IMR-90 (cell line): ENCODE results near the gene KRT8. TPM values are rescaled to one million over a fixed set of nuclear protein-coding genes. Genes with fewer than 3 reads are reported as not detected.
A peak's percentile ranks its signal among the peaks of the same experiment; 100 is the strongest.

Experiments
- ATAC-seq: fragments of 200-7000 bp; cut with Tn5 transposase; 2 replicates; pipeline ENCODE4 v1.9.1; 2020; ENCODE audit warnings: low read depth, mild to moderate bottlenecking, moderate library complexity
- BruUV-seq: library from RNA; stranded (reverse); fragments of 400-500 nt; replicated peaks from 2 replicates; lab custom pipeline; 2021; lab: Mats Ljungman, UMichigan
- CTCF ChIA-PET: fragments of 300-600 bp; formaldehyde crosslinking; extraction: SDS; loops from one replicate; lab custom pipeline; 2021; ENCODE audit warnings: antibody characterized with exemption; lab: Yijun Ruan, JAX
- POLR2A ChIA-PET: fragments of 300-600 bp; sonication (Branson Sonifier 250); formaldehyde crosslinking; loops from one replicate; lab custom pipeline; 2022; ENCODE audit warnings: antibody characterized with exemption; ENCODE audit not compliant: unreplicated experiment; lab: Charles Lee
- DNase-seq: peaks from one replicate; pipeline ENCODE4 v3.0.0; 2013
- H2AFZ ChIP-seq: replicated peaks from 2 replicates; pipeline ENCODE3; 2013; ENCODE audit warnings: low read length, mild to moderate bottlenecking; ENCODE audit not compliant: poor library complexity
- H2AK5ac ChIP-seq: 2 replicates; pipeline ENCODE4 v1.6.1; 2013; ENCODE audit warnings: low read depth, low read length, inconsistent platforms
- H2AK9ac ChIP-seq: replicated peaks from 2 replicates; pipeline ENCODE3; 2013; ENCODE audit warnings: mild to moderate bottlenecking, low read depth, low read length, moderate library complexity; ENCODE audit not compliant: poor library complexity
- H2BK120ac ChIP-seq: 2 replicates; pipeline ENCODE4 v1.6.1; 2013; ENCODE audit warnings: low read depth, low read length, inconsistent platforms
- H2BK15ac ChIP-seq: 3 replicates; pipeline ENCODE4 v1.6.1; 2013; ENCODE audit warnings: low read depth, low read length, inconsistent platforms
- H2BK20ac ChIP-seq: 2 replicates; pipeline ENCODE4 v1.6.1; 2013; ENCODE audit warnings: low read depth, mild to moderate bottlenecking, inconsistent platforms, low read length, moderate library complexity
- H2BK5ac ChIP-seq: 2 replicates; pipeline ENCODE4 v1.6.1; 2013; ENCODE audit warnings: mild to moderate bottlenecking, low read depth, low read length, inconsistent platforms; ENCODE audit not compliant: poor library complexity, severe bottlenecking
- H3K14ac ChIP-seq: replicated peaks from 2 replicates; pipeline ENCODE4 v1.6.1; 2013; ENCODE audit warnings: low read depth, low read length, inconsistent platforms
- H3K18ac ChIP-seq: 2 replicates; pipeline ENCODE4 v1.6.1; 2013; ENCODE audit warnings: low read depth, low read length, control low read depth
- H3K23ac ChIP-seq: 2 replicates; pipeline ENCODE4 v1.6.1; 2013; ENCODE audit warnings: low read depth, low read length, inconsistent platforms
- H3K27ac ChIP-seq: 2 replicates; pipeline ENCODE4 v1.5.1; 2013; ENCODE audit warnings: mild to moderate bottlenecking, control low read depth, low read length; ENCODE audit not compliant: insufficient read depth
- H3K27me3 ChIP-seq: 2 replicates; pipeline ENCODE4 v1.6.1; 2013; ENCODE audit warnings: low read length; ENCODE audit not compliant: control insufficient read depth, insufficient read depth
- H3K36me3 ChIP-seq: 2 replicates; pipeline ENCODE4 v1.6.1; 2013; ENCODE audit warnings: low read length, mixed read lengths; ENCODE audit not compliant: control insufficient read depth, insufficient read depth
- H3K4ac ChIP-seq: 2 replicates; pipeline ENCODE4 v1.6.1; 2013; ENCODE audit warnings: low read depth, low read length, inconsistent platforms
- H3K4me1 ChIP-seq: 2 replicates; pipeline ENCODE4 v1.6.1; 2013; ENCODE audit warnings: low read length, mixed read lengths; ENCODE audit not compliant: control insufficient read depth, insufficient read depth
- H3K4me2 ChIP-seq: 2 replicates; pipeline ENCODE4 v1.6.1; 2013; ENCODE audit warnings: low read depth, mild to moderate bottlenecking, control low read depth, low read length, moderate library complexity
- H3K4me3 ChIP-seq: 2 replicates; pipeline ENCODE4 v1.5.1; 2013; ENCODE audit warnings: low read depth, mild to moderate bottlenecking, control low read depth, low read length, moderate library complexity; ENCODE audit not compliant: insufficient read depth
- H3K56ac ChIP-seq: 2 replicates; pipeline ENCODE4 v1.6.1; 2013; ENCODE audit warnings: low read length, inconsistent platforms; ENCODE audit not compliant: insufficient read depth; ENCODE audit errors: extremely low read depth
- H3K79me1 ChIP-seq, 2 experiments: 2 replicates each; pipeline ENCODE4 v1.6.1; 2013; ENCODE audit warnings: low read length in 2 of 2, inconsistent platforms in 1 of 2, low read depth in 1 of 2
- H3K9ac ChIP-seq: 2 replicates; pipeline ENCODE4 v1.6.1; 2013; ENCODE audit warnings: low read depth, low read length, control low read depth
- H3K9me1 ChIP-seq: 2 replicates; pipeline ENCODE4 v1.6.1; 2013; ENCODE audit warnings: low read length, inconsistent platforms; ENCODE audit not compliant: insufficient read depth
- H3K9me3 ChIP-seq: 2 replicates; pipeline ENCODE4 v1.6.1; 2013; ENCODE audit warnings: low read length; ENCODE audit not compliant: control insufficient read depth, insufficient read depth
- H4K20me1 ChIP-seq: 2 replicates; pipeline ENCODE4 v1.6.1; 2013; ENCODE audit warnings: low read length, inconsistent platforms; ENCODE audit not compliant: insufficient read depth
- H4K5ac ChIP-seq: 2 replicates; pipeline ENCODE4 v1.6.1; 2013; ENCODE audit warnings: mild to moderate bottlenecking, low read depth, low read length, control low read depth
- H4K8ac ChIP-seq, 2 experiments: 2 replicates each; pipeline ENCODE4 v1.6.1; 2013; ENCODE audit warnings: low read depth in 2 of 2, low read length in 2 of 2, control low read depth in 1 of 2, inconsistent platforms in 1 of 2
- H4K91ac ChIP-seq: 2 replicates; pipeline ENCODE4 v1.6.1; 2013; ENCODE audit warnings: low read depth, low read length, inconsistent platforms; ENCODE audit not compliant: insufficient read depth
- BHLHE40 ChIP-seq: fragments of 150-350 bp; IDR thresholded peaks from 2 replicates; pipeline ENCODE4 v1.6.1; 2016; ENCODE audit warnings: mild to moderate bottlenecking, low read depth, low read length
- CEBPB ChIP-seq: IDR thresholded peaks from 2 replicates; pipeline ENCODE4 v1.6.1; 2012; ENCODE audit warnings: low read depth, low read length, improper control_type of control experiment
- CHD1 ChIP-seq: IDR thresholded peaks from 2 replicates; pipeline ENCODE4 v1.6.1; 2012; ENCODE audit warnings: low read depth, low read length, improper control_type of control experiment
- FOS ChIP-seq: fragments of 150-350 bp; IDR thresholded peaks from 2 replicates; pipeline ENCODE4 v1.6.1; 2016; ENCODE audit warnings: low read depth, low read length
- MAFK ChIP-seq: IDR thresholded peaks from 2 replicates; pipeline ENCODE4 v1.6.1; 2012; ENCODE audit warnings: low read depth, low read length, improper control_type of control experiment
- MAZ ChIP-seq: IDR thresholded peaks from 2 replicates; pipeline ENCODE4 v1.6.1; 2012; ENCODE audit warnings: low read depth, mild to moderate bottlenecking, low read length, improper control_type of control experiment, moderate library complexity, borderline replicate concordance
- MXI1 ChIP-seq: IDR thresholded peaks from 2 replicates; pipeline ENCODE4 v1.6.1; 2012; ENCODE audit warnings: low read depth, mild to moderate bottlenecking, low read length, moderate library complexity, borderline replicate concordance
- NFE2L2 ChIP-seq: fragments of 150-350 bp; IDR thresholded peaks from 2 replicates; pipeline ENCODE4 v1.6.1; 2016; ENCODE audit warnings: low read depth, mild to moderate bottlenecking, low read length
- POLR2A ChIP-seq: IDR thresholded peaks from 2 replicates; pipeline ENCODE4 v1.6.1; 2012; ENCODE audit warnings: mild to moderate bottlenecking, low read depth, low read length
- RAD21 ChIP-seq: IDR thresholded peaks from 2 replicates; pipeline ENCODE4 v1.6.1; 2012; ENCODE audit warnings: low read length, improper control_type of control experiment
- RCOR1 ChIP-seq: IDR thresholded peaks from 2 replicates; pipeline ENCODE4 v1.6.1; 2012; ENCODE audit warnings: mild to moderate bottlenecking, low read length, improper control_type of control experiment; ENCODE audit not compliant: insufficient replicate concordance
- RFX5 ChIP-seq: IDR thresholded peaks from 2 replicates; pipeline ENCODE4 v1.8.0; 2012; ENCODE audit warnings: low read depth, mild to moderate bottlenecking, low read length, moderate library complexity
- SMC3 ChIP-seq: fragments of 150-350 bp; IDR thresholded peaks from 2 replicates; pipeline ENCODE4 v1.6.1; 2016; ENCODE audit warnings: low read depth, mild to moderate bottlenecking, antibody characterized with exemption, low read length, moderate library complexity
- WGBS, 2 experiments: methylation state at CpG; one replicate each; pipeline versions ENCODE4 v1.1.5 to v1.1.7; 2013; ENCODE audit warnings: missing lambda C conversion rate in 2 of 2; ENCODE audit not compliant: insufficient read length in 1 of 2; ENCODE audit errors: extremely low coverage in 2 of 2; 5-methylcytosine and 5-hydroxymethylcytosine counted together
- dilution Hi-C: fragments of 300-500 bp; cut with HindIII; formaldehyde crosslinking; loops from one replicate; pipeline ENCODE4 v1.14.3; 2018; ENCODE audit warnings: low sequenced_read_pairs; ENCODE audit not compliant: unreplicated experiment
- in situ Hi-C: fragments of 300-500 bp; cut with MboI; formaldehyde crosslinking; loops from 3 replicates; pipeline ENCODE4 v1.14.3; 2019; ENCODE audit warnings: low sequenced_read_pairs, inconsistent platforms, mixed read lengths
- intact Hi-C: fragments of 100-400 bp; cut with micrococcal nuclease; formaldehyde crosslinking; loops from 2 replicates; pipeline ENCODE4 v1.10.0; 2022
- polyA plus RNA-seq, 3 experiments: library from polyadenylated mRNA; depleted of rRNA; stranded (reverse); fragments of >200 nt; gene quantifications; 2 replicates each; pipeline ENCODE4 v1.2.3, GENCODE V29; 2012; ENCODE audit warnings: low replicate concordance in 1 of 3
- total RNA-seq: library from RNA; depleted of rRNA; stranded (reverse); fragments of >200 nt; gene quantifications from 2 replicates; pipeline ENCODE4 v1.2.3, GENCODE V29; 2012
- TF ChIP-seq, protein P1 (sequence below): fragments of 150-350 bp; IDR thresholded peaks from 2 replicates; pipeline ENCODE4 v1.6.1; 2016; ENCODE audit warnings: low read depth, mild to moderate bottlenecking, low read length, moderate library complexity, borderline replicate concordance
- TF ChIP-seq, protein P2 (sequence below): fragments of 150-350 bp; IDR thresholded peaks from 2 replicates; pipeline ENCODE4 v1.6.1; 2017; ENCODE audit warnings: mild to moderate bottlenecking, antibody characterized with exemption, low read length, low read depth

Gene KRT8
- total and polyA plus RNA-seq, 2 of the 4 experiments (the other 2 are of a cell fraction), result 10.9 to 39.3 TPM

DNA sequence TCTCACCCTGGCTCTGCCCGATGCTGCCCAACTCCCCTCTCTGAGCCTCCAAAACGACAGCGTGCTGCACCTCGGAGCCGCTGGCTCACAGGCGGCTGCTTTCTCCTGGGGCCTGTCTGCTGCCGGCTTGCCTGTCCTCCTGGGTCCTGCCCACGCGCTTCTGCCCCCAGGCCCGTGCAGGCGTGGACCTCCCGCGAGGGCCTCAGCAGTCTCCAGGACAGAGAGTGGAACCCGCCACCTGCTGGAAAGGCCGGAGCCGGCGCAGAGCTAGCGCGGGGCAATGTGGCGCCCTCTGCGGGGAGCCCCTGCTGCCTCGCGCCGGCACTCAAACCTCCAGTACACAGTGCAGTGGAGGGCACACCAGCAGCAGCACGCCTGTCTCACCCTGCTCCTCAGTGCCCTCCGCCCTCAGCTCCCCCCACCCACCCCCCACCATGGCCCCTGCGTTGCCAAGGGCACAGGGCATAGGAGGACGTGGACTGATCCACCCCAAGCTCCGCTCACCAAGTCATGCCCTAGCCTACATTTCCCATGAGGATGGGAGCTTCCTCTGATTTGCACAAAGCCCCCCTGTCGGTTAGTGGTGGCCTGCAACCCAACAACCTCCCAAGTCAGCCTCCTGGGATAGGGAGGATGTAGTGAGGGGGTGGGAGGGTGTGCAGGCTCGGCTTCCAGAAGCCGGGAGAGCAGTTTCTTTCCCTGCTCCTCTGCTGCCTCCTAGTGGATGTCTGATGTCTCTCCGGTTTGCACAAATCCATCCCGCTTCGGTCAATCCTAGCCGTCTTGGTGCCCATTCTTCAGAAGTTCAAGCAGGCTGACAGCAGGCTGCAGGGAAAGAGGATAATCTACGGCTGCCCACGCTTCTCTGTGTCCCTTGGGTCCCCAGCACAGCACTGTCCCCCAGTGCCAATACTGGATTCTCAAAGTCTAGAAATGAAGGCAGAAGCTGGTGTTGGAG, 25.2 kb downstream of the KRT8 start:
- Histone ChIP-seq H2AK9ac (peak overlapping the region; percentile 70), H3K23ac (peak overlapping the region; percentile 41; the same call in 1 of the 2 replicates), H2BK20ac (peak overlapping the region; percentile 31; the same call in 1 of the 2 replicates), H4K20me1 (no peaks in the 10 kb centered on the region), H3K4me3 (no peak overlapping the region), H3K9ac (no peak overlapping the region; the same call in 1 of the 2 replicates), H3K4me1 (peaks cover 3% of the 10 kb centered on the region), H3K9me3 (no peaks in the 10 kb centered on the region), H3K4me2 (peak overlapping the region; percentile 78), H3K36me3 (no peaks in the 10 kb centered on the region), H3K9me1 (peaks cover 10% of the 10 kb centered on the region; the same call in 1 of the 2 replicates), H3K4ac (peak overlapping the region; percentile 37; the same call in 1 of the 2 replicates), H3K56ac (no peak overlapping the region), H2BK5ac (no peak overlapping the region), H3K27ac (no peak overlapping the region), H2BK120ac (no peak overlapping the region), H3K79me1 (no peaks in the 10 kb centered on the region), H3K27me3 (no peaks in the 10 kb centered on the region), H3K18ac (no peak overlapping the region), H4K91ac (no peak overlapping the region), H2AFZ (peak overlapping the region; percentile 84), H4K5ac (no peak overlapping the region), H3K14ac (no peak overlapping the region), H2AK5ac (no peak overlapping the region), H2BK15ac (no peak overlapping the region), H4K8ac (peak overlapping the region; percentile 27 to 40; a peak in 2 of 4 replicates)
- POLR2A ChIA-PET, result no interaction called here
- no TSS peak for BruUV-seq
- ATAC-seq, result peak; percentile 94
- DNase-seq, result peak; percentile 86
- CTCF ChIA-PET, result interaction anchor here (0.6 to 3.4 kb wide), 22 partner anchors 9 to 854 kb away, joined by 3 to 41 read pairs (median 3); no protein-coding TSS in a partner anchor
- in situ Hi-C loops (loop anchor here (5.0 kb wide), 3 partner anchors 297 to 732 kb away; no protein-coding TSS in a partner anchor), intact Hi-C loops (loop anchor here (1.0 to 10.0 kb wide), 6 partner anchors 296 to 731 kb away; no protein-coding TSS in a partner anchor), dilution Hi-C loops (loop anchor here (25.0 kb wide), 1 partner anchor 108 kb away; no protein-coding TSS in a partner anchor)
- 20% methylated on average over 12 of the region's 38 CpGs; no CpG with 5 or more reads in 1 of the 2 experiments for WGBS, 2 experiments
- peak; percentile 58; the same call in 1 of the 2 replicates for TF ChIP-seq CHD1
- peak; percentile 72 for TF ChIP-seq BHLHE40
- TF ChIP-seq POLR2A, result peak; percentile 52
- TF ChIP-seq RAD21, result peak; percentile 97
- TF ChIP-seq, protein P1, sequence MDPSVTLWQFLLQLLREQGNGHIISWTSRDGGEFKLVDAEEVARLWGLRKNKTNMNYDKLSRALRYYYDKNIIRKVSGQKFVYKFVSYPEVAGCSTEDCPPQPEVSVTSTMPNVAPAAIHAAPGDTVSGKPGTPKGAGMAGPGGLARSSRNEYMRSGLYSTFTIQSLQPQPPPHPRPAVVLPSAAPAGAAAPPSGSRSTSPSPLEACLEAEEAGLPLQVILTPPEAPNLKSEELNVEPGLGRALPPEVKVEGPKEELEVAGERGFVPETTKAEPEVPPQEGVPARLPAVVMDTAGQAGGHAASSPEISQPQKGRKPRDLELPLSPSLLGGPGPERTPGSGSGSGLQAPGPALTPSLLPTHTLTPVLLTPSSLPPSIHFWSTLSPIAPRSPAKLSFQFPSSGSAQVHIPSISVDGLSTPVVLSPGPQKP, result no peak
- TF ChIP-seq MXI1, result no peak; the same call in 1 of the 2 replicates
- peak; percentile 50; the same call in 1 of the 2 replicates for TF ChIP-seq MAZ
- TF ChIP-seq CEBPB, result no peak
- TF ChIP-seq RFX5, result no peak
- TF ChIP-seq MAFK, result no peak
- no peak for TF ChIP-seq NFE2L2
- TF ChIP-seq FOS, result no peak
- TF ChIP-seq, protein P2, sequence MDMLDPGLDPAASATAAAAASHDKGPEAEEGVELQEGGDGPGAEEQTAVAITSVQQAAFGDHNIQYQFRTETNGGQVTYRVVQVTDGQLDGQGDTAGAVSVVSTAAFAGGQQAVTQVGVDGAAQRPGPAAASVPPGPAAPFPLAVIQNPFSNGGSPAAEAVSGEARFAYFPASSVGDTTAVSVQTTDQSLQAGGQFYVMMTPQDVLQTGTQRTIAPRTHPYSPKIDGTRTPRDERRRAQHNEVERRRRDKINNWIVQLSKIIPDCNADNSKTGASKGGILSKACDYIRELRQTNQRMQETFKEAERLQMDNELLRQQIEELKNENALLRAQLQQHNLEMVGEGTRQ, result no peak
- TF ChIP-seq RCOR1, result no peak
- TF ChIP-seq SMC3, result peak; percentile 89
